Liver (tissue), 9 donors: Measurements from ENCODE around the gene BEST3. TPM values are rescaled to one million over a fixed set of nuclear protein-coding genes. Genes with fewer than 3 reads are reported as not detected.

Source experiments
- DNase-seq: peaks from one replicate; pipeline ENCODE4 v3.0.0-alpha.2; 2017; ENCODE audit warnings: low spot score
- H3K27ac ChIP-seq, 2 donors: one replicate each; pipeline ENCODE4 v1.7.0; 2013; ENCODE audit warnings: inconsistent platforms in 2 of 2, low read length in 2 of 2, control low read depth in 1 of 2, low read depth in 1 of 2, mild to moderate bottlenecking in 1 of 2
- H3K27me3 ChIP-seq, 4 donors: one replicate each; pipeline versions ENCODE4 v1.6.1 to v1.7.0; 2013; ENCODE audit warnings: low read length in 3 of 4, inconsistent platforms in 1 of 4, mild to moderate bottlenecking in 1 of 4, moderate library complexity in 1 of 4; ENCODE audit not compliant: control insufficient read depth in 4 of 4, insufficient read depth in 4 of 4
- H3K36me3 ChIP-seq, 4 donors: one replicate each; pipeline versions ENCODE4 v1.6.1 to v1.7.0; 2013; ENCODE audit warnings: low read length in 3 of 4, mild to moderate bottlenecking in 3 of 4, low read depth in 1 of 4, moderate library complexity in 1 of 4; ENCODE audit not compliant: control insufficient read depth in 4 of 4, insufficient read depth in 3 of 4
- H3K4me1 ChIP-seq, 4 donors: one replicate each; pipeline versions ENCODE4 v1.6.1 to v1.7.0; 2013; ENCODE audit warnings: low read length in 3 of 4, mild to moderate bottlenecking in 3 of 4, moderate library complexity in 1 of 4; ENCODE audit not compliant: control insufficient read depth in 4 of 4, insufficient read depth in 4 of 4
- H3K4me3 ChIP-seq, 3 donors: one replicate each; pipeline versions ENCODE4 v1.6.1 to v1.7.0; 2013; ENCODE audit warnings: low read length in 3 of 3, control low read depth in 1 of 3, low read depth in 1 of 3, mild to moderate bottlenecking in 1 of 3
- H3K9ac ChIP-seq, 2 donors: one replicate each; pipeline ENCODE4 v1.7.0; 2013; ENCODE audit warnings: low read length in 2 of 2, mild to moderate bottlenecking in 2 of 2, moderate library complexity in 2 of 2, control low read depth in 1 of 2, low read depth in 1 of 2
- H3K9me3 ChIP-seq, 4 donors: one replicate each; pipeline versions ENCODE4 v1.6.1 to v1.7.0; 2013; ENCODE audit warnings: low read length in 3 of 4; ENCODE audit not compliant: control insufficient read depth in 4 of 4
- CTCF ChIP-seq: fragments of 150-350 bp; IDR thresholded peaks from 2 replicates; pipeline ENCODE4 v1.5.1; 2017; ENCODE audit warnings: improper control_type of control experiment, low read depth, low read length; ENCODE audit not compliant: missing input control
- EGR1 ChIP-seq, 2 donors: IDR thresholded peaks; 2 replicates each; pipeline ENCODE4 v1.6.1; 2016 to 2018; ENCODE audit warnings: antibody characterized with exemption in 2 of 2, low read depth in 2 of 2
- FOXA1 ChIP-seq: IDR thresholded peaks from 2 replicates; pipeline ENCODE4 v1.6.1; 2016; ENCODE audit warnings: antibody characterized with exemption
- FOXA2 ChIP-seq: IDR thresholded peaks from 2 replicates; pipeline ENCODE4 v1.6.1; 2016; ENCODE audit warnings: antibody characterized with exemption
- HNF4A ChIP-seq, 2 donors: conservative IDR thresholded peaks; 2 replicates each; pipeline ENCODE4 v1.6.1; 2016; ENCODE audit warnings: antibody characterized with exemption in 2 of 2, mild to moderate bottlenecking in 2 of 2
- HNF4G ChIP-seq: IDR thresholded peaks from 2 replicates; pipeline ENCODE4 v1.6.1; 2016; ENCODE audit warnings: antibody characterized with exemption
- JUND ChIP-seq, 2 donors: IDR thresholded peaks; 2 replicates each; pipeline ENCODE4 v1.6.1; 2016; ENCODE audit warnings: antibody characterized with exemption in 2 of 2
- NR2F2 ChIP-seq: IDR thresholded peaks from 2 replicates; pipeline ENCODE4 v1.6.1; 2016; ENCODE audit warnings: antibody characterized with exemption
- RAD21 ChIP-seq, 2 donors: IDR thresholded peaks; 2 replicates each; pipeline ENCODE4 v1.6.1; 2016; ENCODE audit warnings: antibody characterized with exemption in 2 of 2, mild to moderate bottlenecking in 2 of 2
- RXRA ChIP-seq, 2 donors: IDR thresholded peaks; 2 replicates each; pipeline ENCODE4 v1.6.1; 2017 to 2018; ENCODE audit warnings: antibody characterized with exemption in 2 of 2, mild to moderate bottlenecking in 1 of 2
- SP1 ChIP-seq: IDR thresholded peaks from 2 replicates; pipeline ENCODE4 v1.6.1; 2018; ENCODE audit warnings: antibody characterized with exemption, mild to moderate bottlenecking
- TAF1 ChIP-seq: conservative IDR thresholded peaks from 2 replicates; pipeline ENCODE4 v1.6.1; 2016; ENCODE audit warnings: antibody characterized with exemption, mild to moderate bottlenecking
- ZBTB33 ChIP-seq: IDR thresholded peaks from 2 replicates; pipeline ENCODE4 v1.6.1; 2016; ENCODE audit warnings: antibody characterized with exemption
- WGBS: extraction: QIAGEN DNeasy Blood & Tissue Kit; methylation state at CpG from one replicate; pipeline ENCODE4 v1.1.7; 2013; 5-methylcytosine and 5-hydroxymethylcytosine counted together
- polyA plus RNA-seq, 2 donors: library from polyadenylated mRNA; stranded (reverse) in 1 of 2; unstranded in 1 of 2; fragments of 200-250 nt in 1 of 2; fragments of >200 nt in 1 of 2; fragmentation: Nextera tagmentation in 1 of 2; extraction: Ambion mirVana in 1 of 2; gene quantifications; one replicate each; pipeline versions ENCODE4 v1.2.1 to v1.2.3, GENCODE V29; 2013 to 2015
- total RNA-seq, 2 donors: library from RNA; depleted of rRNA; stranded (reverse); fragments of >200 nt; gene quantifications; one replicate each; pipeline ENCODE4 v1.2.3, GENCODE V29; 2014
- TF ChIP-seq, protein P1 (sequence below): IDR thresholded peaks from 2 replicates; pipeline ENCODE4 v1.6.1; 2016; ENCODE audit warnings: antibody characterized with exemption
- TF ChIP-seq, protein P2 (sequence below): IDR thresholded peaks from 2 replicates; pipeline ENCODE4 v1.6.1; 2016; ENCODE audit warnings: antibody characterized with exemption
- TF ChIP-seq, protein P3 (sequence below): IDR thresholded peaks from 2 replicates; pipeline ENCODE4 v1.6.1; 2016; ENCODE audit warnings: antibody characterized with exemption, mild to moderate bottlenecking
- donor health status: healthy.
- donor health status: healthy.
- donor health status: healthy.
- donor health status: healthy.
- donor health status: healthy.

Gene BEST3
- total and polyA plus RNA-seq, 4 donors, result 0.89 TPM; not detected in 3

- no peaks in the 10 kb centered on the region for H3K27me3 ChIP-seq
- H3K4me1 ChIP-seq, result no peaks in the 10 kb centered on the region
- no peak overlapping the region for H3K4me3 ChIP-seq
- DNase-seq, result no peak
- H3K9ac ChIP-seq, result no peak overlapping the region
- H3K9me3 ChIP-seq, result no peaks in the 10 kb centered on the region
- no peak overlapping the region for H3K27ac ChIP-seq
- no peaks in the 10 kb centered on the region for H3K36me3 ChIP-seq
- 92% methylated on average over 7 of the region's 7 CpGs for WGBS
- TF ChIP-seq TAF1, result no peak
- no peak for TF ChIP-seq RXRA (IDR thresholded peaks at IDR 0.05)
- TF ChIP-seq SP1, result no peak
- no peak for TF ChIP-seq FOXA1
- TF ChIP-seq ZBTB33, result no peak
- TF ChIP-seq RAD21 (IDR thresholded peaks at IDR 0.05), result no peak
- TF ChIP-seq, protein P1, sequence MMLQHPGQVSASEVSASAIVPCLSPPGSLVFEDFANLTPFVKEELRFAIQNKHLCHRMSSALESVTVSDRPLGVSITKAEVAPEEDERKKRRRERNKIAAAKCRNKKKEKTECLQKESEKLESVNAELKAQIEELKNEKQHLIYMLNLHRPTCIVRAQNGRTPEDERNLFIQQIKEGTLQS, result no peak
- no peak for TF ChIP-seq CTCF
Observed at GRCh38 chr12:69641546-69641945, 57.6 kb downstream of the BEST3 start.

GRCh38 chr12:69639400-69640016 lies 59.6 kb downstream of the BEST3 start:
- H3K4me1 ChIP-seq, result no peaks in the 10 kb centered on the region
- no peaks in the 10 kb centered on the region for H3K36me3 ChIP-seq
- no peak overlapping the region for H3K27ac ChIP-seq
- H3K9ac ChIP-seq, result no peak overlapping the region
- no peak overlapping the region for H3K4me3 ChIP-seq
- no peaks in the 10 kb centered on the region for H3K9me3 ChIP-seq
- WGBS, result 27% methylated on average over 12 of the region's 12 CpGs
- H3K27me3 ChIP-seq, result no peaks in the 10 kb centered on the region
- DNase-seq, result peak; percentile 77
- TF ChIP-seq RAD21 (IDR thresholded peaks at IDR 0.05) (peak; percentile 85 to 90), HNF4A (conservative IDR thresholded peaks at IDR 0.05) (peak; percentile 3 to 22), FOXA2 (no peak), CTCF (peak; percentile 78), RXRA (IDR thresholded peaks at IDR 0.05) (no peak)

- Histone ChIP-seq H3K9ac (no peak overlapping the region), H3K36me3 (no peaks in the 10 kb centered on the region), H3K27me3 (no peaks in the 10 kb centered on the region), H3K4me3 (no peak overlapping the region), H3K9me3 (no peaks in the 10 kb centered on the region), H3K27ac (no peak overlapping the region), H3K4me1 (no peaks in the 10 kb centered on the region)
- WGBS, result 97% methylated on average over 2 of the region's 2 CpGs
- DNase-seq, result no peak
- TF ChIP-seq, protein P2, sequence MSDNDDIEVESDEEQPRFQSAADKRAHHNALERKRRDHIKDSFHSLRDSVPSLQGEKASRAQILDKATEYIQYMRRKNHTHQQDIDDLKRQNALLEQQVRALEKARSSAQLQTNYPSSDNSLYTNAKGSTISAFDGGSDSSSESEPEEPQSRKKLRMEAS, result no peak
- TF ChIP-seq EGR1 (IDR thresholded peaks at IDR 0.05; ENCODE audit: low read depth in 2 of 2) (no peak), TAF1 (no peak), RXRA (IDR thresholded peaks at IDR 0.05) (no peak), JUND (IDR thresholded peaks at IDR 0.05) (no peak), HNF4G (no peak), FOXA1 (no peak), SP1 (no peak), NR2F2 (no peak), HNF4A (conservative IDR thresholded peaks at IDR 0.05) (no peak)
- TF ChIP-seq, protein P3, sequence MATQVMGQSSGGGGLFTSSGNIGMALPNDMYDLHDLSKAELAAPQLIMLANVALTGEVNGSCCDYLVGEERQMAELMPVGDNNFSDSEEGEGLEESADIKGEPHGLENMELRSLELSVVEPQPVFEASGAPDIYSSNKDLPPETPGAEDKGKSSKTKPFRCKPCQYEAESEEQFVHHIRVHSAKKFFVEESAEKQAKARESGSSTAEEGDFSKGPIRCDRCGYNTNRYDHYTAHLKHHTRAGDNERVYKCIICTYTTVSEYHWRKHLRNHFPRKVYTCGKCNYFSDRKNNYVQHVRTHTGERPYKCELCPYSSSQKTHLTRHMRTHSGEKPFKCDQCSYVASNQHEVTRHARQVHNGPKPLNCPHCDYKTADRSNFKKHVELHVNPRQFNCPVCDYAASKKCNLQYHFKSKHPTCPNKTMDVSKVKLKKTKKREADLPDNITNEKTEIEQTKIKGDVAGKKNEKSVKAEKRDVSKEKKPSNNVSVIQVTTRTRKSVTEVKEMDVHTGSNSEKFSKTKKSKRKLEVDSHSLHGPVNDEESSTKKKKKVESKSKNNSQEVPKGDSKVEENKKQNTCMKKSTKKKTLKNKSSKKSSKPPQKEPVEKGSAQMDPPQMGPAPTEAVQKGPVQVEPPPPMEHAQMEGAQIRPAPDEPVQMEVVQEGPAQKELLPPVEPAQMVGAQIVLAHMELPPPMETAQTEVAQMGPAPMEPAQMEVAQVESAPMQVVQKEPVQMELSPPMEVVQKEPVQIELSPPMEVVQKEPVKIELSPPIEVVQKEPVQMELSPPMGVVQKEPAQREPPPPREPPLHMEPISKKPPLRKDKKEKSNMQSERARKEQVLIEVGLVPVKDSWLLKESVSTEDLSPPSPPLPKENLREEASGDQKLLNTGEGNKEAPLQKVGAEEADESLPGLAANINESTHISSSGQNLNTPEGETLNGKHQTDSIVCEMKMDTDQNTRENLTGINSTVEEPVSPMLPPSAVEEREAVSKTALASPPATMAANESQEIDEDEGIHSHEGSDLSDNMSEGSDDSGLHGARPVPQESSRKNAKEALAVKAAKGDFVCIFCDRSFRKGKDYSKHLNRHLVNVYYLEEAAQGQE, result no peak
- TF ChIP-seq, protein P1, result no peak
Observed at GRCh38 chr12:69633061-69633460, 66.0 kb downstream of the BEST3 start.
